GM21360 (cell line): ENCODE results near the gene MKRN2.
"Not testable (repeated sequence)": the region's sequence is repeated elsewhere in the genome, so short reads cannot be mapped to it uniquely, and the experiment has no call there.

Experiments
- ATAC-seq: cut with Tn5 transposase; IDR thresholded peaks from one replicate; pipeline ENCODE4 v1.9.1; 2021; ENCODE audit warnings: mild to moderate bottlenecking, moderate library complexity; ENCODE audit not compliant: unreplicated experiment

MKRN2 gene, protein sequence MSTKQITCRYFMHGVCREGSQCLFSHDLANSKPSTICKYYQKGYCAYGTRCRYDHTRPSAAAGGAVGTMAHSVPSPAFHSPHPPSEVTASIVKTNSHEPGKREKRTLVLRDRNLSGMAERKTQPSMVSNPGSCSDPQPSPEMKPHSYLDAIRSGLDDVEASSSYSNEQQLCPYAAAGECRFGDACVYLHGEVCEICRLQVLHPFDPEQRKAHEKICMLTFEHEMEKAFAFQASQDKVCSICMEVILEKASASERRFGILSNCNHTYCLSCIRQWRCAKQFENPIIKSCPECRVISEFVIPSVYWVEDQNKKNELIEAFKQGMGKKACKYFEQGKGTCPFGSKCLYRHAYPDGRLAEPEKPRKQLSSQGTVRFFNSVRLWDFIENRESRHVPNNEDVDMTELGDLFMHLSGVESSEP

DNA sequence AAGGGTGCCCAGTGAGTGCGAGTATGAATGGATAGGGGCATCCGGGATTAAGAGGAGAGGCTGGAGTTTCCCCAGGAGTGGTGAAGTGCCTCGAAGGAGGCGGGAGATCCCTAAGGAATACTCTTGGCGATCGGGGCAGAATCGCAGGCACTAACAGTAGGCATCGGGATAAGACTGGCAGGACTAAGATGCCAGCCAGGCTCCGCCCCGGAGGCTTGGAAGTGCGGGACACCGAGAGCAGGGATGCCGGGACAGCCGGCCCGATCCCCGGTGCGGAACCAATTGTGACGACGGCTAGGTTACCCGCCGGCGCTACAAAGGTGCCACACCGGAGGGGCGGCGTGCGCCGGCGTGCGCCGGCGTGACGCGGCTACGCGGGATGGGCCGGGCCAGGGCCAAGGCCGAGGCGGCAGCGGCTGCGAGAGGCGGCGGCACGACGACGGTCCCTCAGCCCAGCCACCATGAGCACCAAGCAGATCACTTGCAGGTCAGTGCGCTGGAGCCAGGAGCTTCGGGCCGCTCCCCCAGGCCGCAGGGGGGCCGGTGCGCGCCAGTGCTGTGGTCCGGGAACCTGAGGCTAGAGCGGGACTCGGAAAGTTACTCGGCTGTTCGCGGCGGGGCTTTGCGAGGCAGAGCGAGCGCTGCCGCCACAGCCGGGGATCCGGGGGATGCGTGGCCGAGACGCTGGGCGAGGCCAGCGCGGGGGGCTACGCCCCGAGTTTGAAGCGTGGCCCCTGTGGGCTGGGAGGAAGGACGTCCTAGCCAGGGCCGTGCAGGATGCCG is at the start of gene MKRN2:
MKRN2 (plus strand) TSS at position 398 of the 783 bp plus-strand sequence; CDS start at position 462, 64 bp downstream.
- ATAC-seq = peak; percentile 80

DNA sequence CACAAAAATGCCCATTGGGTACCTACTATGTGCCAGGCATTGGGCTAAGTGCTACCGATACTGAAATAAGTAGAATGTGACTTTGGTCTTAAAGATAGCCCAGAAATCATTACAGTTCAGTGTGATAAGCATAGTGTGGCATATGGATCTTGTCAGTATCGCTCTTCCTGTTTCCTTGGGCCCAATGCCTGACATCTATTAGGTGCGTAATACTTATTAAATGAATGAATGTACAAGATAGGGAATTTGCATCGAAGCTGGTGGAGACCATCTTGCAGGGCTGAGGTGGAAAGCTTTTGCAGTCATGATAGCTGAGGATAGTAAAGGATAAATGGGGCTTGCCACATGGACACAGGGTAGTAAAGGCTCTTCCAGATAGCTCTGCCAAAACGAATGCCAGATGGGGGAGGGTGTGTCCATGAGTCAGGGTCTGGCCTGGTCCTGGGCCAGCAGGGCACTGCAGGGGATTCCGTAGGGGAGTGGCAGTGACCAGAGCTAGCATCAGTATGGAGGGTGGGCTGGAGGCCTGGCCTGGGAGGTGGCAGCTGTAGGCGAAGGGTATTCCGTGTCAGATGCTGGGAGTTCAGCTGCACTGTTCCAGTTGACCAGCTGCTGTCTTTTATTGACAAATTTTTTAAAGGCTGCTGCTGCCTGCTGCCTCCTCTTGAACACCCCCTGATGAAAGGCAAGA is 49.2 kb upstream of the MKRN2 start:
- no peak for ATAC-seq

DNA sequence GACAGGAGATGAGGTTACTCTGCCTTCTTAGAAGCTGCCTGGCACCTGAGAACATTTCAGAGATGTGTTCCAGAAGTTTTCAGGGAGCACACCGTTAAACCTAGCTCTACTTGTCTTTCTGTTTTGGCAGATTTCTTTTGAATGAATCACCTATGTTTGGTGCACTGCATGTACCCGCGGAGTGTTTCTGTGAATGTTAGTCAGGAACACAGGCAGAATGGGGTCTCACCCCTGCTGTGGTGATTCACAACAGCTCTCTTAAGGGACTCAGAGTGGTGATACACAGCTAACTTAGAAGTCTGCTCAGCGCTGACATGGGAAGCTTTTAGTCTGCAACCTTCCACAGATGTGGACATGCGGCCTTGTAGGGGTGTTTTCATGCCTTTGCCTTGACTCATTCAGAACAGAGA is 48.6 kb upstream of the MKRN2 start:
- no peak for ATAC-seq

DNA sequence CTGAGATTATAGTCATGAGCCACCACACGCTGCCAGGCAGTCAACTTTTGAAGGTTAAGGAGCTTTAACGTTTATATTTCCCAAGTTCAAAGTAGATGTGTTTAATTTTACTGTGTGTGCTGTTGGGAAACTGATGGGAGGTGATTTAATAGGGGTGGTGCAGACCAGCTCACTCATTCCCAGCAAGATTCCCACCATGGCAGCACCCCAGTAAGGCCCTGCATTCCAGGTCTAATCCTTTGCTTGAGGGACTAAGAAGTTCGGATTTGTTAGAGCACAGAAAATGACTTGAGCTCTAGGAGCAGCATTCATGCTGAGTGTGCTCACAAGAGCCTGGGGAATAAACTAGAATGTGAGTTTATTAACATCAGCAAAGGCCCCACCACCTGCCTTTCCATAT is 47.4 kb upstream of the MKRN2 start:
- no peak for ATAC-seq

DNA sequence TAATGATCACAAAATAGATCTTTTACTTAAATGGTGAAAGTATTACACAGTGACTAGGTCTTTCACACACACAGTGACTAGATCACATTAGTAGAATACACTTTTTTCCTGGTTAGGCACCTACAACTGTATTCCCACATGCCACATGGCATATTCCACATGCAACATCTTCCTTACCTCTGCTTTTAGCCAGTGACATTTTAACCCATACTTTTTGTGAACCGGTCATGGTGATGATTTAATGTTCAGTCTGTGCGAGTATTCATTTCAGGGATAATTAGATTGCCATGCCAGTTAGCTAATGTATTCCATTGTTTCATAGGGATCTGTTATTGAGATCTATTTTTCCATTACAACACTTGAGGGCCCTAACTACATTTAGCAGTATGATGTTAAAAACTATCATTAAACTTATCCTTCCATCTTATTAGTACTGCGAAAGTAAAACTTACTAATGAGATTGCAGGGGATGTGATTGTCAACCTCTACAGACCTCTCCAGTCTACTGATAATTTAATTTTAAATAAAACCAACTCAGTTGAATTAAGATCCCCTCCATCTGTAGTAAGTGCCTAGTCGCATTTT is 44.3 kb upstream of the MKRN2 start:
- no peak for ATAC-seq

DNA sequence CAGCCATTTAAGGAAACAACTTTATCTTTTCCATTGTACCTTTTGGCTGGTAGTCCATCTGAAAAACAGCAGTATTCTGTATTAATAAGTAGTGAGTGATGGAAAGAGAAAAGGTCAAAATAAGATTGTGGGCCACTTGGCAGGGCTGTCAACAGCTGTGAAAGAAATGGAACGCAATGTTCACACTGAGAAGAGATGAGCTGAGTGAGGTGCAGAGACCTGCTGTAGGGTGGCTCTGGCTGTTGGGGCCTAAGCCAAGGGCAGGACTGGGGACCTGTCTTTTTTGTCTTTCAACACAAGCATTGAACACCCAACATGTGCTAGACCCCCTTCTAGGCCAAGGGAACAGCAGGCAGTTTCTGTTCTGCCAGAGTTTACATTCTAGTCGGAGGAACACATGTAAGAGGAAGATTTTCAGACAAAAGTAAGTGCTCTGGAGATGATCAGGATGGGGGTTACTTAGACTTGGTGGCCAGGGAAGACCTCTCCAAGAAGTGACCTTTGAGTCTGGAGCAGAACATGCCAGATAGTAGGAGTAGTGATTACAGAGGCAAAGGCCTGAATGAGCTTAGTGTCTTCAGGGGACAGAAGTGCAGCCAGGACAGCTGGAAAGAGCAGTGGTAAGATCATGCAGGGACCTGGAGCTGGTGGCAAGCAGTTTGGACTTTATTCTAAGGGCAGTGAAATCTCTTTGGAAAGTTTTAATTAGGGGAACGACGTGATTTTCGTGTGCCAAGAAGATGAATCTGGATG is 43.0 kb upstream of the MKRN2 start:
- ATAC-seq = no peak

DNA sequence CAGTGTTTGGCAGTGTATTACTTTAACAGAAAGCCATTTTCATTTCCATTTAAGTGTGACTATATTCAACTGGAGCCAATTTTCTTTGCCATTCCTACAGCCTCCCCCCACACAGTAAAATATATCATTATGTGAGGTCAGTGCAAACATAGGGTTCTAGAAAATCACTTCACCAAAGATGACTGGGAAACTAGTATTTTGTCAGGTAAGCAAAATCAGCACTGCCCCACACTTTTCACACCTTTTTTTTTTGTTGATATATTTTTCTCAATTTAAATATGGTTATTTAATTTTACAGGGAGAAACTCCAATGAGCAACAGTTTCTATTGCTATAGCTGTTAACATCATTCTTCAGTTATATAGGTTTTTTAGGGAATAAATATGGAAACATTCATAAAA is 41.3 kb upstream of the MKRN2 start:
- no peak for ATAC-seq

DNA sequence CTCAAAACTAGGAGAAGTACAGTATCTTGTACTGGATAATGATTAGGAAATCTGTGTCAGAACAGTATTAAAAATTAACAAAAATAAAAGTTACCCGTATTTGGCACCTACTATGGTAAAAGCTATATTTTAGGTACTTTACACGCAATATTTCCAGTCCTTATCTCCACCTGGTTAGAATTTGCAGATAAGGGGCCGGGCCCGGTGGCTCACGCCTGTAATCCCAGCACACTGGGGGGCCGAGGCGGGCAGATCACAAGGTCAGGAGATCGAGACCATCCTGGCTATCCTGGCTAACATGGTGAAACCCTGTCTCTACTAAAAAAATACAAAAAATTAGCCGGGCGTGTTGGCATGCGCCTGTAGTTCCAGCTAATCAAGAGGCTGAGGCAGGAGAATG is 40.0 kb upstream of the MKRN2 start:
- no peak for ATAC-seq

DNA sequence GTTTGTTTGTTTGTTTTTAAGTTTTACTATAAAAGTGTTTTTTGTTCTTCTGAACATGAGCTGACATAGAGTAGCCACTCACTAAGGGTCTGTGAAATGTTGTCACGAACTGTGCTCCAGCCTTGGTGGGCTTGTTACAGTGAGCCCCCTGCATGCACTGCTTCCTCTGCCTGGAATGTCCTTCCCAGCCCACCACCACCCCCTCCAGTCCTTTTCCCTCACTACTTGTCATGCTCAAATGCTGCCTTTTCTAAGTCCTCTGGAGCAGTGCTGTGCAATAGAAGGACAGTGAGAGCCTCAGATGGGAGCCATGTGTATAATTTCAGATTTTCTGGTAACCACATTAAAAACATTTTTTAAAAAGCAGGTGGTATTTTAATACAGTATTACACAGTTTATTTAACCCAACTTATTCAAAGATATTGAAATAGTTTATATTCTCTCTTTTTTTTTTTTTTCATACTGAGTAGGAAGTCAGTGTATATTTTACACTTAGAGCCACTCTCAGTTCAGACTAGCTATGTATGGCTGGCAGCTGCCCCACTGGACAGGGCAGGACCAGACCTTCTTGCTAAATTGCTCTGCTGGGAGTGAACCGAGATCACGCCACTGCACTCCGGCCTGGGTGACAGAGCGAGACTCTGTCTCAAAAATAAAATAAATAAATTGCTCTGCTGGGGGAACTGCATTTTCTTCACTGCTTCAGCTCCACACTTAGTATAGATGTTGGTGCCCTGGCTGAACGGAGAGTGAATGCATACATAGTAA is 38.4 kb upstream of the MKRN2 start:
- no peak for ATAC-seq

DNA sequence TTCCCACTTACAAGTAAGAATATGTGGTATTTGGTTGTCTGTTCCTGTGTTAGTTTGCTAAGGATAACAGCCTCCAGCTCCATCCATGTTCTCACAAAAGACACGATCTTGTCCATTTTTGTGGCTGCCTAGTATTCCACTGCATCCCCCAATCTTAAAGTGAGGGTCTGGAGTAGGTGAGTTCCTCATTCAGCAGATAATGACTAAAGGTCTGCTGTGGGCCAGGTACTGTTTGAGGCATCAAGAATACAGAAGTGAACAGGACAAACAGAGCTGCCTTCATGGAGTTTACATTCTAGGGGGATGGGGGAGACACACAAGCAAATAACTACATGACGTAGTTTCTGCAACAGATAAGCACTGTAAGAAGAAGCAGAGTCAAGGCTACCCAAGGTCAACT is 35.9 kb upstream of the MKRN2 start:
- no peak for ATAC-seq

DNA sequence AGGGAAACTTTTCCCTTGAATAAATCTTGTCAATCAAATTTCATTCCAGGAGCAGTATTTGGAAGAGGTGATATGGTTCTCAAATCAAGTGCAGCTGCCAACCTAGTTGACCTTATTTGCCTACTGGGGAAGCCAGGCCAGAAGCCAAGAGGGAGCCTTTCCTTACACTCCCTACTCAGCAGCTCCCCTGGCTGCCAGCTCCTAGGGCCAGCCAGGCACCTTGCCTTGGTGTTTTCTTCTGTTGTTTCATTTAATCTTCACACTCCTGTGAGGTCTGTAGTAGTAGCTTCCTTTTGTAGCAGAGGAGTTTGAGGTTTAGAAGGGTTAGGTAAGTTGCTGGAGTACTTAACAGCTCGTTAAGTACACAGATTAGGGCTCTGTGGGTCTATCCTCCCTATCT is 34.2 kb upstream of the MKRN2 start:
- ATAC-seq = no peak

DNA sequence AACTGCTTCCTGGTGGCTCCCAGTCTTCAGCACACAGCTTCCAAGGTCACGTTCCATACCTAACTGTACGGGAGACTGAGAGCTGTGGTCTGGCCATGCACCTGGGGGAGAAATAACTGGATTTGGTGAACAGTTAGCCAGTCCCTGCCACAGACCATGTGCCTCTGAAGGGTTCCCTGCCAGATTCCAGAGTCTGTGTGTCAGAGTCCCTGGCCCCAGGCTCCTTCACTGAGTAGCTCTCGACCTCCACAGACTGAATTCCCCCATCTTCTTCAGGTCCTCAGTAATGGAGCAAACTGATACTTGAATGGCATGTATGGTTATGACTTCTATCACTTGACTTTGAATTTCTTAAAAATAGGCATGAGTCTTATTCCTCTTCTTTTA is 29.1 kb upstream of the MKRN2 start:
- no peak for ATAC-seq

DNA sequence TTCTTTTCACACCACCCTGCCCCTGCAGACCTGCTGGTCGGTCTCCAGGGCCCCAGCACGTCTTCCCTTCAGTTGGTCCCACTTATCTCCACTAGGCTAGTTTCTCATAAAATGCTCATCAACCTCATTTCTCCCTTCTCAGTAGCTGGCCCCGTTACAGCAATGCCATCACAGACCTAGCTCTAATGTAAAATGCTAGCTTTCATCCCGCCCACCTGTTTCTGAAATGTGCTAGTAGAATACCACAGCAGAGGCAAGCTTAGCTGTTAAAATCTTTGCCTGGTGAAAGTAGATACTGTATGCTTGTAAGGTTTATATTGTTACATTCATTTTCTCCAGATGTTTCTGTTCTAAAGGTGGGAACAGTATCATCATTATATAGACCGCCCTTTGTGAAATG is 24.7 kb upstream of the MKRN2 start:
- ATAC-seq = no peak

DNA sequence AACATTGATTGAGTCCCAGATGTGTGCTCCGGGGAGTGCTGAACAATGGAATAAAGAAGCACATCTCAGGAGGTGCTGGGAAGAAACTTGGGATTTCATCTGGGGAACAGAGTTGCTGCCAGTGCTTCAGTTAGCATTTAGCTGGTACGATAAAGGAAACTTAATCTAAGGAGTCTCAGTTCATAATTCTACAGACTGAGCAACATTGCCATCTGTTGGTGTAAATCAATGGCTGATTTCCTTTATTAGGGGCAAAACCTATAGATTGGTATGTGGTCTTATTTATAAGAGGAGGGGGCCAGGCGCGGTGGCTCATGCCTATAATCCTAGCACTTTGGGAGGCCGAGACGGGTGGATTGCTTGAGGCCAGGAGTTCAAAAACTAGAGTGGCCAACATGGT is 20.5 kb upstream of the MKRN2 start:
- ATAC-seq = no peak

DNA sequence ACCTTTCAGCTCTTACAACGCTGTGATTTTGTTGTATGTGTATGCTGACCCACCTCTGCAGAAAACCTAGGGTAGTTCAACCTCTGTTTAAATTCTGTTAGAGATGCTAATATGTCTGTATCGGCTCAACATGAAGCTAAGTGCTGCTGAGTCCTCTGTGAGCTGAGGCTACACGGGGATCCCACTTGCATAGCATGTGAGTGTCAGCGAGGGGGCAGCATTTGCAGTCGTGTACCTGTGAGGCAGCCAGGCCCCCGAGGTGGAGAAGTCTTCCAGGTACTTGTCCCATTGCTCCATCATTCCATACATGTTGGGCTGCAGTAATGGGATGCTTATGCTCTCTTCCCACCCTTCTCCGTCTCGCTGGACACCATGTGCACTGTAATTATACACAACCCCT is 15.3 kb upstream of the MKRN2 start:
- ATAC-seq = no peak

DNA sequence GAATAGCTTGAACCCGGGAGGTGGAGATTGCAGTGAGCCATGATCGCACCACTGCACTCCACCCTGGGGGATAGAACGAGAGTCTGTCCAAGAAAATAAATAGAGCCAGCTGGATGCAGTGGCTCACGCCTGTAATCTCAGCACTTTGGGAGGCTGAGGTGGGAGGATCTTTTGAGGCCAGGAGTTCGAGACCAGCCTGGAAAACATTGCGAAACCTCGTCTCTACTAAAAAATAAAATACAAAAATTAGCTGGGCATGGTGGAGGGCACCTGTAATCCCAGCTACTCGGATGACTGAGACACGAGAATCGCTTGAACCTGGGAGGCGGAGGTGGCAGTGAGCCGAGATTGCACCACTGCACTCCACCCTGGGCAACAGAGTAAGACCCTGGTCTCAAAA is 13.4 kb upstream of the MKRN2 start:
- ATAC-seq = not testable (repeated sequence)

DNA sequence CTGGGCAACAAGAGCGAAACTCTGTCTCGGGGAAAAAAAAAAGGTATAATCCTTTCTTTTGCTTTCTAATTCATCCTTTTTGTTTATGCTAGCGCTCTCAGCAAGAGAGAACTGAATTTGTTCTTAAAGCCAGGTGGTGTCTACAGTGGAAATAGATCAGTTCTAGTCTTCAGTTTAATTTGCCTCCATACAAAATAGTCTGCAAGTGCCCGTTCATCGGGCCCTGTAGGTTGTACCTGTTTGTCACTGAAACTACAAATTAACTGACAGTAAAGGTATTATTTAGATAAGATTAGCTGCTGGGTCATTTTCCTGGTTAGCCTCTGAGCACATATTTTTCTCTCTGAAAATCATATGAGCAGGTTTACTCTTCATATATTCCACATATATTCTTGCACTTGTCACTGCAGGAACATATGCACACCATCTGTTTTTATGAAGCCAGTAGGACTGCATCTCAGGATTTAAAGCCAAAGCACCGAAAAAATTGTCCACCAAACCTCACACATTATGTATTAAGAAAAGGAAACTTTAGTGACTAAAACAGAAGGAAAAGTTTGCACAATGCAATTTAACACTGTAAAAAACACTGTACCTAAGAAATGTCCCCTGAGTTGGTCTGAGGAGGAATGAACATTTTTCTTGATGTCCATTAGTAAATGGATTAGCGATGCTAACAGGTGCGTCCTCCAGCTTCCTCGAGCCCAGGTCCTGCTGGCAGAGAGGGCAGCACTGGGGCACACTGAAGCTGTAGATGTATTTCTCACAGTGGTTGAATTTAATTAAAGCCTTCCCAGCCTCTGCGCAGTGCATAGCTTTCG is 12.0 kb upstream of the MKRN2 start:
- ATAC-seq = no peak

DNA sequence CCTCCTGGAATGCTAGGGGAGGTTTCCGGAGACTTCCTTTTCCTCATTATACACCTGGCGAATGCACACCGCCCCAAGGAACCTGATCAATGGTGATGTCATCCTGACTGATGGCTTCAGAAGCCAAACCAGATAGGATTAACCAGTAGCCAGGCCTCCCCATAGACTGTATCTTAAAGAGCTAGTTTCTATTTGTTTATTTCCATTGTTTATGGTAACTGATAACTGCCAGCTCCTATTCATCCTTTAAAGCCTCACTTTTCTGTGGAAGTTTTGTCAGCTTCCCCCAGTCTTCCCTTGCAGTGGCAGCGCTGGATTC is 11.5 kb upstream of the MKRN2 start, which contains the start of gene MKRN2OS:
MKRN2OS (minus strand) TSS at position 27 of the 319 bp plus-strand sequence. CDS start 35 bp downstream, outside the sequence.
- no peak for ATAC-seq
